ENCODE results near the gene GFOD2. TPM values are rescaled to one million over a fixed set of nuclear protein-coding genes. Genes with fewer than 3 reads are reported as not detected.

Gene GFOD2
- total RNA-seq, 4 donors from 2014 or later = 9.1 to 24.2 (median 20.8) TPM

DNA sequence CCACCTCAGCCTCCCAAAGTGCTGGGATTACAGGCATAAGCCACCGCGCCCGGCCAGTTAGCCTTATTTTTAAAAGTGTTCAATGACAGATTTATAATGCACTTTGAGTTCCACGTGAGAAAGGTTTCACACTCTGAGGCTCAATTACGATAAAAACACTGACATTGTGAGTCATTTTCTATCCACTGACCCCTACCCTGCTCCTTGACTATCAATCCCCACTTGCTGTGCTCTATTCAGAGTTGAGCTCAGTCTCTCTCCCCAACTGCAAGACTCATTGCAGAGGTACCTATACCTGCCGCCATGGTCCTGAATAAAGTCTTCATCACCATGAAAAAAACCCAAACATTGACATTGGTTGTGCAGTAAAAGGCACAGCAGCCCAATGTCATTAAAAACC is 8.5 kb downstream of the GFOD2 start:
- Histone ChIP-seq H3K9me3 (no peaks in the 10 kb centered on the region), H3K4me3 (no peak overlapping the region), H3K4me1 (no peaks in the 10 kb centered on the region), H3K27ac (replicated peaks in 1 of 4) (no peak overlapping the region), H3K36me3 (no peaks in the 10 kb centered on the region), H3K27me3 (no peaks in the 10 kb centered on the region)
- DNase-seq (ENCODE audit: extremely low spot score) = no peak
- WGBS = 93% methylated on average over 6 of the region's 6 CpGs
- TF ChIP-seq EP300 (IDR thresholded peaks at IDR 0.05) (no peak), POLR2AphosphoS5 (IDR thresholded peaks at IDR 0.05) (no peak), POLR2A (IDR thresholded peaks at IDR 0.05; ENCODE audit: low read depth) (no peak)
- TF ChIP-seq, protein P1, sequence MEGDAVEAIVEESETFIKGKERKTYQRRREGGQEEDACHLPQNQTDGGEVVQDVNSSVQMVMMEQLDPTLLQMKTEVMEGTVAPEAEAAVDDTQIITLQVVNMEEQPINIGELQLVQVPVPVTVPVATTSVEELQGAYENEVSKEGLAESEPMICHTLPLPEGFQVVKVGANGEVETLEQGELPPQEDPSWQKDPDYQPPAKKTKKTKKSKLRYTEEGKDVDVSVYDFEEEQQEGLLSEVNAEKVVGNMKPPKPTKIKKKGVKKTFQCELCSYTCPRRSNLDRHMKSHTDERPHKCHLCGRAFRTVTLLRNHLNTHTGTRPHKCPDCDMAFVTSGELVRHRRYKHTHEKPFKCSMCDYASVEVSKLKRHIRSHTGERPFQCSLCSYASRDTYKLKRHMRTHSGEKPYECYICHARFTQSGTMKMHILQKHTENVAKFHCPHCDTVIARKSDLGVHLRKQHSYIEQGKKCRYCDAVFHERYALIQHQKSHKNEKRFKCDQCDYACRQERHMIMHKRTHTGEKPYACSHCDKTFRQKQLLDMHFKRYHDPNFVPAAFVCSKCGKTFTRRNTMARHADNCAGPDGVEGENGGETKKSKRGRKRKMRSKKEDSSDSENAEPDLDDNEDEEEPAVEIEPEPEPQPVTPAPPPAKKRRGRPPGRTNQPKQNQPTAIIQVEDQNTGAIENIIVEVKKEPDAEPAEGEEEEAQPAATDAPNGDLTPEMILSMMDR (IDR thresholded peaks at IDR 0.05) = no peak
- intact Hi-C loops (cut with DNase I) = no loop called here

GRCh38 chr16:67709050-67709449 is 10.1 kb downstream of the GFOD2 start:
- 91% methylated on average over 1 of the region's 1 CpG for WGBS
- H3K36me3 ChIP-seq = no peaks in the 10 kb centered on the region
- H3K27ac ChIP-seq (replicated peaks in 1 of 4) = no peak overlapping the region
- no peaks in the 10 kb centered on the region for H3K27me3 ChIP-seq
- H3K4me1 ChIP-seq = peaks cover 0 to 8% (median 3%) of the 10 kb centered on the region in 4 donors
- no peak for DNase-seq (ENCODE audit: extremely low spot score)
- H3K9me3 ChIP-seq = no peaks in the 10 kb centered on the region
- intact Hi-C loops (cut with DNase I) = no loop called here
- TF ChIP-seq EP300 (IDR thresholded peaks at IDR 0.05) = no peak
- TF ChIP-seq, protein P1 (IDR thresholded peaks at IDR 0.05) = no peak
- no peak for TF ChIP-seq POLR2AphosphoS5 (IDR thresholded peaks at IDR 0.05)
- no peak for TF ChIP-seq POLR2A (IDR thresholded peaks at IDR 0.05; ENCODE audit: low read depth)
- H3K4me3 ChIP-seq = no peak overlapping the region

GRCh38 chr16:67708368-67708771 is 10.7 kb downstream of the GFOD2 start:
- TF ChIP-seq, protein P1 (IDR thresholded peaks at IDR 0.05) = no peak
- no peak for TF ChIP-seq POLR2AphosphoS5 (IDR thresholded peaks at IDR 0.05)
- no peak for TF ChIP-seq POLR2A (IDR thresholded peaks at IDR 0.05; ENCODE audit: low read depth)
- TF ChIP-seq EP300 (IDR thresholded peaks at IDR 0.05) = no peak
- WGBS = 68% methylated on average over 2 of the region's 2 CpGs
- Histone ChIP-seq H3K36me3 (no peaks in the 10 kb centered on the region), H3K4me3 (no peak overlapping the region), H3K9me3 (no peaks in the 10 kb centered on the region), H3K27me3 (no peaks in the 10 kb centered on the region), H3K4me1 (peaks cover 0 to 12% (median 3%) of the 10 kb centered on the region in 4 donors), H3K27ac (replicated peaks in 1 of 4) (no peak overlapping the region)
- no peak for DNase-seq (ENCODE audit: extremely low spot score)
- intact Hi-C loops (cut with DNase I) = no loop called here

GRCh38 chr16:67707790-67708189 is 11.3 kb downstream of the GFOD2 start:
- Histone ChIP-seq H3K4me1 (peaks cover 0 to 16% (median 3%) of the 10 kb centered on the region in 4 donors), H3K36me3 (no peaks in the 10 kb centered on the region), H3K4me3 (no peak overlapping the region), H3K9me3 (no peaks in the 10 kb centered on the region), H3K27ac (replicated peaks in 1 of 4) (no peak overlapping the region), H3K27me3 (no peaks in the 10 kb centered on the region)
- TF ChIP-seq EP300 (IDR thresholded peaks at IDR 0.05) (no peak), POLR2A (IDR thresholded peaks at IDR 0.05; ENCODE audit: low read depth) (no peak), POLR2AphosphoS5 (IDR thresholded peaks at IDR 0.05) (no peak)
- TF ChIP-seq, protein P1 (IDR thresholded peaks at IDR 0.05) = no peak
- intact Hi-C loops (cut with DNase I) = no loop called here
- DNase-seq (ENCODE audit: extremely low spot score) = no peak
- 96% methylated on average over 5 of the region's 5 CpGs for WGBS

DNA sequence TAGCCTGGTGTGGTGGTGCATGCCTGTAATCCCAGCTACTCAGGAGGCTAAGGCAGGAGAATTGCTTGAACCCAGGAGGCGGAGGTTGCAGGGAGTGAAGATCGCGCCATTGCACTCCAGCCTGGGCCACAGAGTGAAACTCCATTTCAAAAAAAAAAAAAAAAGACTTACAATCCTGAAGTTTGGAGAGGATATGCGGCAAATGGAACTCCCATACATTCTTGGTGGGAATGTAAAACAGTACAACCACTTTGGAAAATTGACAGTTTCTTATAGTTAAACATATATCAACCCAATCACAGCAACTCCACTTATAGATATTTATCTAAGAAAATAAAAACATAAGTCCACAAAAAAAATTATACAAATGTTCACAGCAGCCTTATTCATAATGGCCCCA is 11.9 kb downstream of the GFOD2 start:
- H3K4me3 ChIP-seq = no peak overlapping the region
- H3K27ac ChIP-seq (replicated peaks in 1 of 4) = no peak overlapping the region
- TF ChIP-seq EP300 (IDR thresholded peaks at IDR 0.05) = no peak
- H3K36me3 ChIP-seq = no peaks in the 10 kb centered on the region
- no peaks in the 10 kb centered on the region for H3K9me3 ChIP-seq
- 98% methylated on average over 4 of the region's 4 CpGs for WGBS
- no peaks in the 10 kb centered on the region for H3K27me3 ChIP-seq
- H3K4me1 ChIP-seq = peaks cover 0 to 16% (median 3%) of the 10 kb centered on the region in 4 donors
- no peak for DNase-seq (ENCODE audit: extremely low spot score)
- intact Hi-C loops (cut with DNase I) = no loop called here
